HepG2 (cell line): ENCODE results near the gene PPP1R13B. TPM values are rescaled to one million over a fixed set of nuclear protein-coding genes. Genes with fewer than 3 reads are reported as not detected.
A peak's percentile ranks its signal among the peaks of the same experiment; 100 is the strongest.

ENCODE experiments used
- ATAC-seq: fragments of 200-7000 bp; cut with Tn5 transposase; 3 replicates; pipeline ENCODE4 v1.9.1; 2020; ENCODE audit warnings: mild to moderate bottlenecking, moderate library complexity
- BruUV-seq: library from RNA; stranded (reverse); fragments of 400-500 nt; replicated peaks from 2 replicates; lab custom pipeline; 2021; lab: Mats Ljungman, UMichigan
- CTCF ChIA-PET: fragments of 300-600 bp; formaldehyde crosslinking; extraction: SDS; loops from one replicate; lab custom pipeline; 2021; ENCODE audit warnings: low total read pairs, inconsistent platforms, low intra/inter-chr PET ratio; lab: Yijun Ruan, JAX
- POLR2A ChIA-PET: fragments of 350-600 bp; sonication (Branson Sonifier 250); formaldehyde crosslinking; loops from one replicate; lab custom pipeline; 2020; ENCODE audit warnings: antibody characterized with exemption, inconsistent platforms; lab: Yijun Ruan, JAX
- DNase-seq: peaks from one replicate; pipeline ENCODE4 v3.0.0-alpha.2; 2015; ENCODE audit warnings: low spot score
- FAIRE-seq: peaks from 3 replicates; lab custom pipeline; 2011; peaks lifted over from hg19 to GRCh38; lab: Jason Lieb, UNC
- H2AFZ ChIP-seq: one replicate; pipeline ENCODE4 v1.6.1; 2011; ENCODE audit warnings: low read length, inconsistent platforms
- H3K27ac ChIP-seq: fragments of 300-600 bp; 3 replicates; pipeline ENCODE4 v1.8.0; 2011; ENCODE audit warnings: mixed run types, mild to moderate bottlenecking, mixed read lengths, low read length, inconsistent platforms; ENCODE audit not compliant: insufficient read depth; ENCODE audit errors: extremely low read length
- H3K27me3 ChIP-seq, 2 experiments: fragments of 200-600 bp in 1 of 2; 2 replicates in 1 of 2; 3 replicates in 1 of 2; pipeline versions ENCODE4 v1.6.0 to v1.8.0; 2011; ENCODE audit warnings: low read length in 2 of 2, mild to moderate bottlenecking in 2 of 2, moderate library complexity in 2 of 2, inconsistent platforms in 1 of 2; ENCODE audit not compliant: insufficient read depth in 2 of 2, control insufficient read depth in 1 of 2
- H3K36me3 ChIP-seq, 2 experiments: fragments of 200-600 bp in 1 of 2; replicated peaks in 1 of 2; 2 replicates in 1 of 2; 3 replicates in 1 of 2; pipeline versions ENCODE4 v1.5.1 to v1.8.0; 2011; ENCODE audit warnings: low read length in 2 of 2, inconsistent platforms in 1 of 2; ENCODE audit not compliant: insufficient read depth in 2 of 2, control insufficient read depth in 1 of 2
- H3K4me1 ChIP-seq: 2 replicates; pipeline ENCODE4 v1.5.1; 2012; ENCODE audit warnings: low read length, inconsistent platforms; ENCODE audit not compliant: insufficient read depth
- H3K4me2 ChIP-seq: 2 replicates; pipeline ENCODE4 v1.6.0; 2011; ENCODE audit warnings: low read depth, low read length, inconsistent platforms
- H3K4me3 ChIP-seq, 3 experiments: fragments of 200-600 bp in 1 of 3; sonication (generic), shearing (Covaris generic) in 1 of 3; replicated peaks in 1 of 3; 2 replicates each; pipeline ENCODE4 v1.5.1; 2011 to 2016; ENCODE audit warnings: low read length in 3 of 3, inconsistent platforms in 2 of 3, low read depth in 2 of 3, mild to moderate bottlenecking in 2 of 3, control low read depth in 1 of 3, mixed read lengths in 1 of 3; ENCODE audit not compliant: insufficient read depth in 1 of 3
- H3K79me2 ChIP-seq: one replicate; pipeline ENCODE4 v1.6.1; 2011; ENCODE audit warnings: low read length, inconsistent platforms; ENCODE audit not compliant: insufficient read depth
- H3K9ac ChIP-seq: 2 replicates; pipeline ENCODE4 v1.6.0; 2011; ENCODE audit warnings: mild to moderate bottlenecking, low read depth, low read length, inconsistent platforms; ENCODE audit not compliant: insufficient read depth
- H3K9me3 ChIP-seq: 2 replicates; pipeline ENCODE4 v1.5.1; 2012; ENCODE audit warnings: mild to moderate bottlenecking, low read length
- H4K20me1 ChIP-seq: 2 replicates; pipeline ENCODE4 v1.6.0; 2011; ENCODE audit warnings: inconsistent platforms, mild to moderate bottlenecking, low read length, moderate library complexity; ENCODE audit not compliant: insufficient read depth
- BHLHE40 ChIP-seq: IDR thresholded peaks from 2 replicates; pipeline ENCODE4 v1.6.1; 2011; ENCODE audit warnings: low read length, improper control_type of control experiment
- GFI1 ChIP-seq: sonication (generic); formaldehyde crosslinking; IDR thresholded peaks from 2 replicates; pipeline ENCODE4 v1.5.0; 2020; ENCODE audit warnings: missing genetic modification reagents, mild to moderate bottlenecking, borderline replicate concordance
- MEF2D ChIP-seq: sonication (generic); formaldehyde crosslinking; IDR thresholded peaks from 2 replicates; pipeline ENCODE4 v1.5.1; 2020; ENCODE audit warnings: mild to moderate bottlenecking, missing genetic modification reagents
- NCOA5 ChIP-seq: sonication (generic); formaldehyde crosslinking; IDR thresholded peaks from 2 replicates; pipeline ENCODE4 v1.4.0; 2020; ENCODE audit warnings: missing genetic modification reagents
- TCF12 ChIP-seq, 2 experiments: fragments of 450-650 bp in 1 of 2; sonication (generic) in 1 of 2; formaldehyde crosslinking in 1 of 2; IDR thresholded peaks; 2 replicates each; pipeline versions ENCODE4 v1.6.1 to v1.8.0; 2017 to 2022; ENCODE audit warnings: antibody characterized with exemption in 1 of 2, mild to moderate bottlenecking in 1 of 2, missing genetic modification reagents in 1 of 2, moderate library complexity in 1 of 2
- ZNF263 ChIP-seq: sonication (generic); formaldehyde crosslinking; IDR thresholded peaks from 2 replicates; pipeline ENCODE4 v1.4.0; 2020; ENCODE audit warnings: missing genetic modification reagents
- ZNF337 ChIP-seq: sonication (generic); formaldehyde crosslinking; IDR thresholded peaks from 2 replicates; pipeline ENCODE4 v1.5.1; 2020; ENCODE audit warnings: missing genetic modification reagents, low read depth, mild to moderate bottlenecking, borderline replicate concordance
- ZNF598 ChIP-seq: sonication (generic); formaldehyde crosslinking; IDR thresholded peaks from 2 replicates; pipeline ENCODE4 v1.5.1; 2020; ENCODE audit warnings: mild to moderate bottlenecking, missing genetic modification reagents, borderline replicate concordance
- ZNF614 ChIP-seq: IDR thresholded peaks from 2 replicates; pipeline ENCODE4 v1.6.1; 2018; ENCODE audit warnings: missing biosample characterization, missing genetic modification reagents, inconsistent platforms, borderline replicate concordance
- ZNF672 ChIP-seq: sonication (generic); formaldehyde crosslinking; IDR thresholded peaks from 2 replicates; pipeline ENCODE4 v1.8.1; 2022; ENCODE audit warnings: missing genetic modification reagents
- WGBS: methylation state at CpG from one replicate; pipeline ENCODE4 v1.1.6; 2017; ENCODE audit warnings: low lambda C conversion rate; 5-methylcytosine and 5-hydroxymethylcytosine counted together
- in situ Hi-C: cut with HindIII; loops from 2 replicates; pipeline ENCODE4 v1.10.0; 2017; ENCODE audit warnings: low pct_unique_long_range_greater_than_20kb; ENCODE audit not compliant: extremely low pct_ligation_motif_present
- intact Hi-C: fragments of 100-400 bp; cut with micrococcal nuclease; formaldehyde crosslinking; loops from one replicate; pipeline ENCODE4 v1.10.0; 2022; ENCODE audit not compliant: unreplicated experiment
- polyA plus RNA-seq, 8 experiments: library from polyadenylated mRNA; depleted of rRNA in 3 of 8; stranded (reverse) in 7 of 8; unstranded in 1 of 8; fragments of >200 nt; fragmentation: Illumina TruSeq in 4 of 8; extraction: Trizol in 4 of 8; gene quantifications; 2 replicates each; pipeline versions ENCODE4 v1.2.1 to v1.2.3, GENCODE V29; 2011 to 2016; ENCODE audit warnings: low read depth in 4 of 8, missing spikeins in 1 of 8, mixed read lengths in 1 of 8; ENCODE audit not compliant: insufficient read depth in 1 of 8
- total RNA-seq, 5 experiments: library from RNA; depleted of rRNA; stranded (reverse); fragments of >200 nt; fragmentation: Illumina TruSeq; extraction: Trizol; gene quantifications; 2 replicates each; pipeline ENCODE4 v1.2.3, GENCODE V29; 2016; ENCODE audit warnings: low read depth in 1 of 5
- TF ChIP-seq, protein P1 (sequence below): IDR thresholded peaks from 2 replicates; pipeline ENCODE4 v1.6.1; 2016
- TF ChIP-seq, protein P2 (sequence below): sonication (generic); formaldehyde crosslinking; IDR thresholded peaks from 2 replicates; pipeline ENCODE4 v1.4.0; 2020; ENCODE audit warnings: missing genetic modification reagents
- TF ChIP-seq, protein P3 (sequence below): sonication (generic); formaldehyde crosslinking; IDR thresholded peaks from 2 replicates; pipeline ENCODE4 v1.4.0; 2020; ENCODE audit warnings: missing genetic modification reagents

PPP1R13B gene
- total and polyA plus RNA-seq, 2 of the 13 experiments (the other 11 are each of a cell fraction or from before 2014, with no cell fraction given) = 4.6 to 9.4 TPM

DNA sequence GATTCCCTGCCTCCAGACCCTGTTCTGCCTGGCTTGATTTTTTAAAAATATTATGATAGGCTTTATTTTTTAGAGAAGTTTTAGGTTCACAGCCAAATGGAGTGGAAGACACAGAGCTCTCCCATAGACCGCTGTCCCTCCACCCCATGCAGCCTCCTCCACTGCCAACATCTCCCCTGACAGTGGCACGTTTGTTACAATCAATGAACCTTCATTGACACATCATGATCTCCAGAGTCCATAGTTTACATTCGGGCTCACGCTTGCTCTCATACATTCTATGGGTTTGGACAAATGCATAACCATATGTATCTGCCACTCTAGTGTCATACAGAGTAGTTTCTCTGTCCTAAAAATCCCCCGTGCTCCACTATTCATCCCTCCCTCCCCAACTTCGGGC is 15.9 kb upstream of the PPP1R13B start:
- intact Hi-C loops = loop anchor here (2.0 kb wide), 1 partner anchor 26 kb away; no protein-coding TSS in a partner anchor
- Histone ChIP-seq H4K20me1 (no peaks in the 10 kb centered on the region), H3K27me3 (0 out of 5 replicates have a peak, but pooled peaks cover 0 to 4% of the 10 kb centered on the region in 2 experiments), H3K36me3 (no peaks in the 10 kb centered on the region), H2AFZ (no peak overlapping the region)
- WGBS = 49% methylated on average over 6 of the region's 6 CpGs
- no TSS peak for BruUV-seq
- ATAC-seq = peak; percentile 15
- TF ChIP-seq GFI1 (no peak), ZNF263 (CRISPR knock-in tag) (peak; percentile 42; the same call in 1 of the 2 replicates), ZNF598 (CRISPR knock-in tag) (no peak), ZNF337 (CRISPR knock-in tag) (no peak), NCOA5 (CRISPR knock-in tag) (no peak), ZNF614 (CRISPR knock-in tag) (no peak), TCF12 (IDR thresholded peaks at IDR 0.05) (no peak), TCF12 (CRISPR knock-in tag; IDR thresholded peaks at IDR 0.05) (no peak), MEF2D (CRISPR knock-in tag) (no peak), BHLHE40 (peak; percentile 52; the same call in 1 of the 2 replicates), ZNF672 (CRISPR knock-in tag) (no peak)
- TF ChIP-seq, protein P1, sequence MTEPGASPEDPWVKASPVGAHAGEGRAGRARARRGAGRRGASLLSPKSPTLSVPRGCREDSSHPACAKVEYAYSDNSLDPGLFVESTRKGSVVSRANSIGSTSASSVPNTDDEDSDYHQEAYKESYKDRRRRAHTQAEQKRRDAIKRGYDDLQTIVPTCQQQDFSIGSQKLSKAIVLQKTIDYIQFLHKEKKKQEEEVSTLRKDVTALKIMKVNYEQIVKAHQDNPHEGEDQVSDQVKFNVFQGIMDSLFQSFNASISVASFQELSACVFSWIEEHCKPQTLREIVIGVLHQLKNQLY = no peak
- TF ChIP-seq, protein P2, sequence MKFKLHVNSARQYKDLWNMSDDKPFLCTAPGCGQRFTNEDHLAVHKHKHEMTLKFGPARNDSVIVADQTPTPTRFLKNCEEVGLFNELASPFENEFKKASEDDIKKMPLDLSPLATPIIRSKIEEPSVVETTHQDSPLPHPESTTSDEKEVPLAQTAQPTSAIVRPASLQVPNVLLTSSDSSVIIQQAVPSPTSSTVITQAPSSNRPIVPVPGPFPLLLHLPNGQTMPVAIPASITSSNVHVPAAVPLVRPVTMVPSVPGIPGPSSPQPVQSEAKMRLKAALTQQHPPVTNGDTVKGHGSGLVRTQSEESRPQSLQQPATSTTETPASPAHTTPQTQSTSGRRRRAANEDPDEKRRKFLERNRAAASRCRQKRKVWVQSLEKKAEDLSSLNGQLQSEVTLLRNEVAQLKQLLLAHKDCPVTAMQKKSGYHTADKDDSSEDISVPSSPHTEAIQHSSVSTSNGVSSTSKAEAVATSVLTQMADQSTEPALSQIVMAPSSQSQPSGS = no peak
- TF ChIP-seq, protein P3, sequence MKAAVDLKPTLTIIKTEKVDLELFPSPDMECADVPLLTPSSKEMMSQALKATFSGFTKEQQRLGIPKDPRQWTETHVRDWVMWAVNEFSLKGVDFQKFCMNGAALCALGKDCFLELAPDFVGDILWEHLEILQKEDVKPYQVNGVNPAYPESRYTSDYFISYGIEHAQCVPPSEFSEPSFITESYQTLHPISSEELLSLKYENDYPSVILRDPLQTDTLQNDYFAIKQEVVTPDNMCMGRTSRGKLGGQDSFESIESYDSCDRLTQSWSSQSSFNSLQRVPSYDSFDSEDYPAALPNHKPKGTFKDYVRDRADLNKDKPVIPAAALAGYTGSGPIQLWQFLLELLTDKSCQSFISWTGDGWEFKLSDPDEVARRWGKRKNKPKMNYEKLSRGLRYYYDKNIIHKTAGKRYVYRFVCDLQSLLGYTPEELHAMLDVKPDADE (CRISPR knock-in tag) = no peak
- TF ChIP-seq, all 625 proteins: peak for 2
- in situ Hi-C loops = no loop called here
- DNase-seq (no peak), FAIRE-seq (no peak)
- H3K4me2 ChIP-seq = peak overlapping the region; percentile 73; the same call in 1 of the 2 replicates
- peak overlapping the region; percentile 35 for H3K27ac ChIP-seq
- no peaks in the 10 kb centered on the region for H3K79me2 ChIP-seq
- H3K9ac ChIP-seq = no peak overlapping the region
- no peak overlapping the region for H3K4me3 ChIP-seq
- POLR2A ChIA-PET = interaction anchor here (0.7 to 3.9 kb wide), 2 partner anchors 17 to 27 kb away, joined by 3 to 59 read pairs; no protein-coding TSS in a partner anchor
- H3K9me3 ChIP-seq = no peaks in the 10 kb centered on the region
- H3K4me1 ChIP-seq = peaks cover 62% of the 10 kb centered on the region
- CTCF ChIA-PET = no interaction called here
